Panc1 (cell line): ENCODE measurements around the gene CLPX. TPM values are rescaled to one million over a fixed set of nuclear protein-coding genes. Genes with fewer than 3 reads are reported as not detected.

Source experiments
- ATAC-seq: fragments of 200-7000 bp; cut with Tn5 transposase; 2 replicates; pipeline ENCODE4 v1.9.1; 2020; ENCODE audit warnings: mild to moderate bottlenecking, moderate library complexity
- BruUV-seq: library from RNA; stranded (reverse); fragments of 400-500 nt; replicated peaks from 2 replicates; lab custom pipeline; 2021; lab: Mats Ljungman, UMichigan
- CTCF ChIA-PET: fragments of 300-600 bp; sonication (Branson Sonifier 250); formaldehyde crosslinking; loops from one replicate; lab custom pipeline; 2022; ENCODE audit warnings: antibody characterized with exemption; lab: Charles Lee
- POLR2A ChIA-PET: fragments of 300-600 bp; sonication (Branson Sonifier 250); formaldehyde crosslinking; loops from one replicate; lab custom pipeline; 2022; ENCODE audit warnings: antibody characterized with exemption; lab: Charles Lee
- DNase-seq: peaks from one replicate; pipeline ENCODE4 v3.0.0-alpha.2; 2010; ENCODE audit warnings: low read depth, low spot score
- H3K27ac ChIP-seq: 2 replicates; pipeline ENCODE4 v1.5.1; 2011; ENCODE audit warnings: mild to moderate bottlenecking, low read length, inconsistent platforms
- H3K27me3 ChIP-seq: fragments of 200-500 bp; sonication (Bioruptor generic); 2 replicates; pipeline ENCODE4 v1.6.0; 2014; ENCODE audit warnings: low read length, inconsistent platforms; ENCODE audit not compliant: control insufficient read depth, insufficient read depth
- H3K36me3 ChIP-seq: fragments of 200-500 bp; sonication (Bioruptor generic); 2 replicates; pipeline ENCODE4 v1.5.1; 2014; ENCODE audit warnings: inconsistent platforms, mild to moderate bottlenecking, low read length, moderate library complexity; ENCODE audit not compliant: control insufficient read depth, insufficient read depth
- H3K4me1 ChIP-seq: 2 replicates; pipeline ENCODE4 v1.5.1; 2011; ENCODE audit warnings: inconsistent platforms, mild to moderate bottlenecking, low read length, moderate library complexity; ENCODE audit not compliant: control insufficient read depth, insufficient read depth
- H3K4me3 ChIP-seq, 2 experiments: 2 replicates each; pipeline ENCODE4 v1.5.1; 2011 to 2012; ENCODE audit warnings: low read depth in 2 of 2, low read length in 2 of 2, mild to moderate bottlenecking in 2 of 2, inconsistent platforms in 1 of 2, moderate library complexity in 1 of 2
- H3K9me3 ChIP-seq: fragments of 200-500 bp; sonication (Bioruptor generic); 2 replicates; pipeline ENCODE4 v1.5.1; 2014; ENCODE audit warnings: low read depth, mild to moderate bottlenecking, inconsistent platforms, low read length, moderate library complexity; ENCODE audit not compliant: control insufficient read depth, insufficient read depth
- CTCF ChIP-seq: fragments of 450-650 bp; IDR thresholded peaks from 2 replicates; pipeline ENCODE4 v1.5.1; 2017; ENCODE audit warnings: mild to moderate bottlenecking
- POLR2AphosphoS5 ChIP-seq: IDR thresholded peaks from 2 replicates; pipeline ENCODE4 v1.6.1; 2012; ENCODE audit warnings: mild to moderate bottlenecking, low read depth, low read length, moderate library complexity
- REST ChIP-seq, 2 experiments: IDR thresholded peaks; 2 replicates each; pipeline ENCODE4 v1.6.1; 2011 to 2012; ENCODE audit warnings: low read depth in 2 of 2, control low read depth in 1 of 2, low read length in 1 of 2, mild to moderate bottlenecking in 1 of 2, moderate library complexity in 1 of 2; ENCODE audit not compliant: insufficient read depth in 1 of 2
- SIN3A ChIP-seq: IDR thresholded peaks from 2 replicates; pipeline ENCODE4 v1.6.1; 2012; ENCODE audit warnings: low read depth, mild to moderate bottlenecking, low read length, moderate library complexity, borderline replicate concordance; ENCODE audit not compliant: insufficient read depth
- TCF7L2 ChIP-seq: IDR thresholded peaks from 2 replicates; pipeline ENCODE4 v1.6.1; 2011; ENCODE audit warnings: mild to moderate bottlenecking, low read depth, low read length, inconsistent platforms
- in situ Hi-C: cut with HindIII; loops from 2 replicates; pipeline ENCODE4 v1.10.0; 2016; ENCODE audit warnings: low sequenced_read_pairs, low pct_unique_long_range_greater_than_20kb
- intact Hi-C: fragments of 100-400 bp; cut with micrococcal nuclease; formaldehyde crosslinking; loops from one replicate; pipeline ENCODE4 v1.10.0; 2022; ENCODE audit not compliant: unreplicated experiment
- total RNA-seq: library from RNA; stranded (reverse); gene quantifications from one replicate; pipeline ENCODE4 v1.2.1, GENCODE V29; 2021; ENCODE audit not compliant: unreplicated experiment

Gene CLPX
- total RNA-seq, 1 experiment from 2014 or later: 49.9 TPM

- Histone ChIP-seq H3K27ac (no peak overlapping the region), H3K27me3 (no peaks in the 10 kb centered on the region), H3K9me3 (no peaks in the 10 kb centered on the region), H3K36me3 (no peaks in the 10 kb centered on the region), H3K4me1 (no peaks in the 10 kb centered on the region), H3K4me3 (no peak overlapping the region)
- DNase-seq (no peak), ATAC-seq (no peak)
- in situ Hi-C loops (no loop called here), intact Hi-C loops (no loop called here)
- no peak for TF ChIP-seq TCF7L2
- no peak for TF ChIP-seq REST (IDR thresholded peaks at IDR 0.05; ENCODE audit: insufficient read depth in 1 of 2, low read depth in 2 of 2, low read length in 1 of 2)
- no peak for TF ChIP-seq SIN3A
- TF ChIP-seq CTCF: no peak
- TF ChIP-seq POLR2AphosphoS5: no peak
- ChIA-PET CTCF (interaction anchor here (0.6 kb wide), 1 partner anchor 108 kb away, joined by 4 read pairs; no protein-coding TSS in a partner anchor), POLR2A (no interaction called here)
- BruUV-seq: no TSS peak
These were observed 12.1 kb upstream of the CLPX start for GRCh38 chr15:65197337-65197645.

GRCh38 chr15:65196637-65197336 lies 11.6 kb upstream of the CLPX start:
- no peaks in the 10 kb centered on the region for H3K9me3 ChIP-seq
- ATAC-seq: no peak
- no peaks in the 10 kb centered on the region for H3K36me3 ChIP-seq
- intact Hi-C loops: no loop called here
- no peak overlapping the region for H3K4me3 ChIP-seq
- CTCF ChIA-PET: no interaction called here
- H3K4me1 ChIP-seq: no peaks in the 10 kb centered on the region
- POLR2A ChIA-PET: no interaction called here
- no TSS peak for BruUV-seq
- H3K27me3 ChIP-seq: no peaks in the 10 kb centered on the region
- no peak overlapping the region for H3K27ac ChIP-seq
- in situ Hi-C loops: no loop called here
- no peak for TF ChIP-seq REST (IDR thresholded peaks at IDR 0.05; ENCODE audit: insufficient read depth in 1 of 2, low read depth in 2 of 2, low read length in 1 of 2)
- no peak for TF ChIP-seq CTCF
- no peak for TF ChIP-seq POLR2AphosphoS5
- no peak for TF ChIP-seq TCF7L2
- no peak for TF ChIP-seq SIN3A
- no peak for DNase-seq
